SK-N-SH (cell line): ENCODE measurements around the gene ZBTB17.

Source experiments
- EZH2phosphoT487 ChIP-seq: fragments of 200-600 bp; sonication (generic); IDR thresholded peaks from 2 replicates; pipeline ENCODE4 v1.6.1; 2017; ENCODE audit warnings: low read depth, mixed run types, mild to moderate bottlenecking, antibody characterized with exemption, moderate library complexity, borderline replicate concordance
- TF ChIP-seq, protein P1 (sequence below): fragments of 200-600 bp; sonication (generic); IDR thresholded peaks from 2 replicates; pipeline ENCODE4 v1.6.1; 2017; ENCODE audit warnings: antibody characterized with exemption, mild to moderate bottlenecking, moderate library complexity
- TF ChIP-seq, protein P2 (sequence below): fragments of 150-350 bp; IDR thresholded peaks from 2 replicates; pipeline ENCODE4 v1.6.1; 2017; ENCODE audit warnings: antibody characterized with exemption, low read length, low read depth, borderline replicate concordance

DNA sequence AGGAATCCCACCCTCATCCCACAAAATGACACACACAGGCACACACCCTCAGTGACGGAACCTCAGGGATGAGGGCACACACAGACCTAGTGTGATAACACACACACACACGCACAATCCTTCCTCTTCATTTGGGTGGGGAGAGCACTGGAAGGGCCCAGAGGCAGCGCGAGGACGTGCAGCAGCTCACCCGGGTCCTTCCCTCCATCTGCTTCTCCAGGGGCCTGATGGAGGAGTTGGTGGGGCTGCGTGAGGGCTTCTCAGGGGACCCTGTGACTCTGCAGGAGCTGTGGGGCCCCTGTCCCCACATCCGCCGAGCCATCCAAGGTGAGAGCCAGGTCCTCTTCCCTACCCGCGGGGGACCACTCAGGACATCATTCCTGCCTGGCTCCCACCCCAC, 46.5 kb upstream of the ZBTB17 start:
- TF ChIP-seq, protein P1, sequence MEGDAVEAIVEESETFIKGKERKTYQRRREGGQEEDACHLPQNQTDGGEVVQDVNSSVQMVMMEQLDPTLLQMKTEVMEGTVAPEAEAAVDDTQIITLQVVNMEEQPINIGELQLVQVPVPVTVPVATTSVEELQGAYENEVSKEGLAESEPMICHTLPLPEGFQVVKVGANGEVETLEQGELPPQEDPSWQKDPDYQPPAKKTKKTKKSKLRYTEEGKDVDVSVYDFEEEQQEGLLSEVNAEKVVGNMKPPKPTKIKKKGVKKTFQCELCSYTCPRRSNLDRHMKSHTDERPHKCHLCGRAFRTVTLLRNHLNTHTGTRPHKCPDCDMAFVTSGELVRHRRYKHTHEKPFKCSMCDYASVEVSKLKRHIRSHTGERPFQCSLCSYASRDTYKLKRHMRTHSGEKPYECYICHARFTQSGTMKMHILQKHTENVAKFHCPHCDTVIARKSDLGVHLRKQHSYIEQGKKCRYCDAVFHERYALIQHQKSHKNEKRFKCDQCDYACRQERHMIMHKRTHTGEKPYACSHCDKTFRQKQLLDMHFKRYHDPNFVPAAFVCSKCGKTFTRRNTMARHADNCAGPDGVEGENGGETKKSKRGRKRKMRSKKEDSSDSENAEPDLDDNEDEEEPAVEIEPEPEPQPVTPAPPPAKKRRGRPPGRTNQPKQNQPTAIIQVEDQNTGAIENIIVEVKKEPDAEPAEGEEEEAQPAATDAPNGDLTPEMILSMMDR = no peak
- TF ChIP-seq, protein P2, sequence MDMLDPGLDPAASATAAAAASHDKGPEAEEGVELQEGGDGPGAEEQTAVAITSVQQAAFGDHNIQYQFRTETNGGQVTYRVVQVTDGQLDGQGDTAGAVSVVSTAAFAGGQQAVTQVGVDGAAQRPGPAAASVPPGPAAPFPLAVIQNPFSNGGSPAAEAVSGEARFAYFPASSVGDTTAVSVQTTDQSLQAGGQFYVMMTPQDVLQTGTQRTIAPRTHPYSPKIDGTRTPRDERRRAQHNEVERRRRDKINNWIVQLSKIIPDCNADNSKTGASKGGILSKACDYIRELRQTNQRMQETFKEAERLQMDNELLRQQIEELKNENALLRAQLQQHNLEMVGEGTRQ = no peak
- no peak for TF ChIP-seq EZH2phosphoT487
